WTC11 (cell line): ENCODE data around the gene KIAA1143.

Source experiments
- NFATC4 ChIP-seq: fragments of 250-450 bp; sonication (Bioruptor Pico); IDR thresholded peaks from 2 replicates; pipeline ENCODE4 v1.9.0; 2021; ENCODE audit warnings: mild to moderate bottlenecking
- SOX15 ChIP-seq: fragments of 250-450 bp; sonication (Bioruptor Pico); IDR thresholded peaks from 2 replicates; pipeline ENCODE4 v1.9.0; 2021; ENCODE audit warnings: mild to moderate bottlenecking
- ZNF317 ChIP-seq: sonication (generic); formaldehyde crosslinking; IDR thresholded peaks from 2 replicates; pipeline ENCODE4 v1.8.1; 2023; ENCODE audit warnings: low read depth, mild to moderate bottlenecking, moderate library complexity, missing genetic modification reagents, borderline replicate concordance
- TF ChIP-seq, protein P1 (sequence below): fragments of 200-600 bp; IDR thresholded peaks from 2 replicates; pipeline ENCODE4 v1.8.0; 2022; ENCODE audit warnings: antibody characterized with exemption
- TF ChIP-seq, protein P2 (sequence below): sonication (generic); formaldehyde crosslinking; IDR thresholded peaks from 2 replicates; pipeline ENCODE4 v1.8.0; 2022; ENCODE audit warnings: missing genetic modification reagents
- TF ChIP-seq, protein P3 (sequence below): sonication (generic); formaldehyde crosslinking; IDR thresholded peaks from 2 replicates; pipeline ENCODE4 v1.8.1; 2023; ENCODE audit warnings: mild to moderate bottlenecking, missing genetic modification reagents, moderate library complexity
- TF ChIP-seq, protein P4 (sequence below): sonication (generic); formaldehyde crosslinking; IDR thresholded peaks from 2 replicates; pipeline ENCODE4 v1.8.1; 2023; ENCODE audit warnings: mild to moderate bottlenecking, missing genetic modification reagents, moderate library complexity
- TF ChIP-seq, protein P5 (sequence below): sonication (generic); formaldehyde crosslinking; IDR thresholded peaks from 2 replicates; pipeline ENCODE4 v1.8.1; 2022; ENCODE audit warnings: low read depth, missing genetic modification reagents, borderline replicate concordance

- TF ChIP-seq, protein P1, sequence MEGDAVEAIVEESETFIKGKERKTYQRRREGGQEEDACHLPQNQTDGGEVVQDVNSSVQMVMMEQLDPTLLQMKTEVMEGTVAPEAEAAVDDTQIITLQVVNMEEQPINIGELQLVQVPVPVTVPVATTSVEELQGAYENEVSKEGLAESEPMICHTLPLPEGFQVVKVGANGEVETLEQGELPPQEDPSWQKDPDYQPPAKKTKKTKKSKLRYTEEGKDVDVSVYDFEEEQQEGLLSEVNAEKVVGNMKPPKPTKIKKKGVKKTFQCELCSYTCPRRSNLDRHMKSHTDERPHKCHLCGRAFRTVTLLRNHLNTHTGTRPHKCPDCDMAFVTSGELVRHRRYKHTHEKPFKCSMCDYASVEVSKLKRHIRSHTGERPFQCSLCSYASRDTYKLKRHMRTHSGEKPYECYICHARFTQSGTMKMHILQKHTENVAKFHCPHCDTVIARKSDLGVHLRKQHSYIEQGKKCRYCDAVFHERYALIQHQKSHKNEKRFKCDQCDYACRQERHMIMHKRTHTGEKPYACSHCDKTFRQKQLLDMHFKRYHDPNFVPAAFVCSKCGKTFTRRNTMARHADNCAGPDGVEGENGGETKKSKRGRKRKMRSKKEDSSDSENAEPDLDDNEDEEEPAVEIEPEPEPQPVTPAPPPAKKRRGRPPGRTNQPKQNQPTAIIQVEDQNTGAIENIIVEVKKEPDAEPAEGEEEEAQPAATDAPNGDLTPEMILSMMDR: no peak
- TF ChIP-seq, protein P2, sequence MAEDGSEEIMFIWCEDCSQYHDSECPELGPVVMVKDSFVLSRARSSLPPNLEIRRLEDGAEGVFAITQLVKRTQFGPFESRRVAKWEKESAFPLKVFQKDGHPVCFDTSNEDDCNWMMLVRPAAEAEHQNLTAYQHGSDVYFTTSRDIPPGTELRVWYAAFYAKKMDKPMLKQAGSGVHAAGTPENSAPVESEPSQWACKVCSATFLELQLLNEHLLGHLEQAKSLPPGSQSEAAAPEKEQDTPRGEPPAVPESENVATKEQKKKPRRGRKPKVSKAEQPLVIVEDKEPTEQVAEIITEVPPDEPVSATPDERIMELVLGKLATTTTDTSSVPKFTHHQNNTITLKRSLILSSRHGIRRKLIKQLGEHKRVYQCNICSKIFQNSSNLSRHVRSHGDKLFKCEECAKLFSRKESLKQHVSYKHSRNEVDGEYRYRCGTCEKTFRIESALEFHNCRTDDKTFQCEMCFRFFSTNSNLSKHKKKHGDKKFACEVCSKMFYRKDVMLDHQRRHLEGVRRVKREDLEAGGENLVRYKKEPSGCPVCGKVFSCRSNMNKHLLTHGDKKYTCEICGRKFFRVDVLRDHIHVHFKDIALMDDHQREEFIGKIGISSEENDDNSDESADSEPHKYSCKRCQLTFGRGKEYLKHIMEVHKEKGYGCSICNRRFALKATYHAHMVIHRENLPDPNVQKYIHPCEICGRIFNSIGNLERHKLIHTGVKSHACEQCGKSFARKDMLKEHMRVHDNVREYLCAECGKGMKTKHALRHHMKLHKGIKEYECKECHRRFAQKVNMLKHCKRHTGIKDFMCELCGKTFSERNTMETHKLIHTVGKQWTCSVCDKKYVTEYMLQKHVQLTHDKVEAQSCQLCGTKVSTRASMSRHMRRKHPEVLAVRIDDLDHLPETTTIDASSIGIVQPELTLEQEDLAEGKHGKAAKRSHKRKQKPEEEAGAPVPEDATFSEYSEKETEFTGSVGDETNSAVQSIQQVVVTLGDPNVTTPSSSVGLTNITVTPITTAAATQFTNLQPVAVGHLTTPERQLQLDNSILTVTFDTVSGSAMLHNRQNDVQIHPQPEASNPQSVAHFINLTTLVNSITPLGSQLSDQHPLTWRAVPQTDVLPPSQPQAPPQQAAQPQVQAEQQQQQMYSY (CRISPR knock-in tag): peak; percentile 75
- TF ChIP-seq, protein P3, sequence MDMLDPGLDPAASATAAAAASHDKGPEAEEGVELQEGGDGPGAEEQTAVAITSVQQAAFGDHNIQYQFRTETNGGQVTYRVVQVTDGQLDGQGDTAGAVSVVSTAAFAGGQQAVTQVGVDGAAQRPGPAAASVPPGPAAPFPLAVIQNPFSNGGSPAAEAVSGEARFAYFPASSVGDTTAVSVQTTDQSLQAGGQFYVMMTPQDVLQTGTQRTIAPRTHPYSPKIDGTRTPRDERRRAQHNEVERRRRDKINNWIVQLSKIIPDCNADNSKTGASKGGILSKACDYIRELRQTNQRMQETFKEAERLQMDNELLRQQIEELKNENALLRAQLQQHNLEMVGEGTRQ (CRISPR knock-in tag): no peak
- TF ChIP-seq SOX15 (CRISPR knock-in tag): no peak
- no peak for TF ChIP-seq NFATC4 (CRISPR knock-in tag)
- no peak for TF ChIP-seq ZNF317
- TF ChIP-seq, protein P4, sequence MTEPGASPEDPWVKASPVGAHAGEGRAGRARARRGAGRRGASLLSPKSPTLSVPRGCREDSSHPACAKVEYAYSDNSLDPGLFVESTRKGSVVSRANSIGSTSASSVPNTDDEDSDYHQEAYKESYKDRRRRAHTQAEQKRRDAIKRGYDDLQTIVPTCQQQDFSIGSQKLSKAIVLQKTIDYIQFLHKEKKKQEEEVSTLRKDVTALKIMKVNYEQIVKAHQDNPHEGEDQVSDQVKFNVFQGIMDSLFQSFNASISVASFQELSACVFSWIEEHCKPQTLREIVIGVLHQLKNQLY (CRISPR knock-in tag): no peak
- TF ChIP-seq, protein P5, sequence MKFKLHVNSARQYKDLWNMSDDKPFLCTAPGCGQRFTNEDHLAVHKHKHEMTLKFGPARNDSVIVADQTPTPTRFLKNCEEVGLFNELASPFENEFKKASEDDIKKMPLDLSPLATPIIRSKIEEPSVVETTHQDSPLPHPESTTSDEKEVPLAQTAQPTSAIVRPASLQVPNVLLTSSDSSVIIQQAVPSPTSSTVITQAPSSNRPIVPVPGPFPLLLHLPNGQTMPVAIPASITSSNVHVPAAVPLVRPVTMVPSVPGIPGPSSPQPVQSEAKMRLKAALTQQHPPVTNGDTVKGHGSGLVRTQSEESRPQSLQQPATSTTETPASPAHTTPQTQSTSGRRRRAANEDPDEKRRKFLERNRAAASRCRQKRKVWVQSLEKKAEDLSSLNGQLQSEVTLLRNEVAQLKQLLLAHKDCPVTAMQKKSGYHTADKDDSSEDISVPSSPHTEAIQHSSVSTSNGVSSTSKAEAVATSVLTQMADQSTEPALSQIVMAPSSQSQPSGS: no peak
These were observed 33.8 kb upstream of the KIAA1143 start for GRCh38 chr3:44795197-44795596.
